ENCODE results near the gene PFKFB3. TPM values are rescaled to one million over a fixed set of nuclear protein-coding genes. Genes with fewer than 3 reads are reported as not detected.
A peak's percentile ranks its signal among the peaks of the same experiment; 100 is the strongest.
"Not testable (repeated sequence)": the region's sequence is repeated elsewhere in the genome, so short reads cannot be mapped to it uniquely, and the experiment has no call there.

PFKFB3 gene
- total and polyA plus RNA-seq, 9 donors: 15.3 to 60.8 (median 40.2) TPM

GRCh38 chr10:6191569-6191968, 11.2 kb upstream of the PFKFB3 start:
- H3K27ac ChIP-seq: peak overlapping the region in 1 of 2 donors; percentile 78
- 76 to 83% (median 82%) methylated on average over 19 of the region's 19 CpGs for WGBS, 3 donors
- no peaks in the 10 kb centered on the region for H3K9me3 ChIP-seq
- peak in 1 of 5 donors; percentile 40 for DNase-seq
- TF ChIP-seq EP300 (IDR thresholded peaks at IDR 0.05) (no peak), POLR2A (IDR thresholded peaks at IDR 0.05) (no peak)
- TF ChIP-seq, protein P1, sequence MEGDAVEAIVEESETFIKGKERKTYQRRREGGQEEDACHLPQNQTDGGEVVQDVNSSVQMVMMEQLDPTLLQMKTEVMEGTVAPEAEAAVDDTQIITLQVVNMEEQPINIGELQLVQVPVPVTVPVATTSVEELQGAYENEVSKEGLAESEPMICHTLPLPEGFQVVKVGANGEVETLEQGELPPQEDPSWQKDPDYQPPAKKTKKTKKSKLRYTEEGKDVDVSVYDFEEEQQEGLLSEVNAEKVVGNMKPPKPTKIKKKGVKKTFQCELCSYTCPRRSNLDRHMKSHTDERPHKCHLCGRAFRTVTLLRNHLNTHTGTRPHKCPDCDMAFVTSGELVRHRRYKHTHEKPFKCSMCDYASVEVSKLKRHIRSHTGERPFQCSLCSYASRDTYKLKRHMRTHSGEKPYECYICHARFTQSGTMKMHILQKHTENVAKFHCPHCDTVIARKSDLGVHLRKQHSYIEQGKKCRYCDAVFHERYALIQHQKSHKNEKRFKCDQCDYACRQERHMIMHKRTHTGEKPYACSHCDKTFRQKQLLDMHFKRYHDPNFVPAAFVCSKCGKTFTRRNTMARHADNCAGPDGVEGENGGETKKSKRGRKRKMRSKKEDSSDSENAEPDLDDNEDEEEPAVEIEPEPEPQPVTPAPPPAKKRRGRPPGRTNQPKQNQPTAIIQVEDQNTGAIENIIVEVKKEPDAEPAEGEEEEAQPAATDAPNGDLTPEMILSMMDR (IDR thresholded peaks at IDR 0.05): no peak
- peaks cover 28% of the 10 kb centered on the region for H3K4me1 ChIP-seq (ENCODE audit: insufficient read depth)
- H3K4me3 ChIP-seq: no peak overlapping the region
- no peaks in the 10 kb centered on the region for H3K27me3 ChIP-seq
- intact Hi-C loops (cut with DNase I): no loop called here
- no peaks in the 10 kb centered on the region for H3K36me3 ChIP-seq

GRCh38 chr10:6193342-6193741, 9.4 kb upstream of the PFKFB3 start:
- Histone ChIP-seq H3K4me1 (ENCODE audit: insufficient read depth) (peaks cover 28% of the 10 kb centered on the region), H3K27ac (peak overlapping the region; percentile 2 to 36)
- H3K4me3 ChIP-seq; H3K9me3 ChIP-seq; DNase-seq; H3K27me3 ChIP-seq; H3K36me3 ChIP-seq; intact Hi-C loops (cut with DNase I): not testable (repeated sequence)
- WGBS, 3 donors: 92 to 97% (median 96%) methylated on average over 5 of the region's 5 CpGs

DNA sequence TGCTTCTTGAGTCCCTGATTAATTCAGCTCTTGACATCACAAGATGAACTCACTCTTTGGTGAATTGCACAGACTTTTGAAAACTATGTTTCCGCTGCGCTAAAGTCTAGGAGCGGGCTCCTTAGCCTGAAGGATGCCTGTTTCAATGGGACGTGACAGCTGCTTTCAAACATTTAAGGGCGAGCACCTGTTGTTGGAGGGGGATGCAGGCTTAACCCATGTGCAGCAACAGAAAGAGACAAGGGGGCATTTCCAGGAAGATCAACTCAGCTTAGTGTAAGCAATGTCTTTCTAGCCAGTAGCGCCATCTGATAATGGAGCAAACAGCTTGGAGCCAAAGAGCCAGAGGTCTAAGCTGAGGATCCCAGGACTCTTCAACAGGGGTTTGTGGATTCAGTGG, 8.4 kb upstream of the PFKFB3 start:
- no peaks in the 10 kb centered on the region for H3K9me3 ChIP-seq
- no peaks in the 10 kb centered on the region for H3K36me3 ChIP-seq
- intact Hi-C loops (cut with DNase I): no loop called here
- 96 to 97% (median 96%) methylated on average over 6 of the region's 6 CpGs for WGBS, 3 donors
- DNase-seq: no peak
- H3K27ac ChIP-seq: peak overlapping the region in 1 of 2 donors; percentile 18
- peaks cover 28% of the 10 kb centered on the region for H3K4me1 ChIP-seq (ENCODE audit: insufficient read depth)
- TF ChIP-seq EP300 (IDR thresholded peaks at IDR 0.05) (no peak), POLR2A (IDR thresholded peaks at IDR 0.05) (no peak)
- TF ChIP-seq, protein P1 (IDR thresholded peaks at IDR 0.05): no peak
- H3K27me3 ChIP-seq: no peaks in the 10 kb centered on the region
- no peak overlapping the region for H3K4me3 ChIP-seq

- Histone ChIP-seq H3K36me3 (no peaks in the 10 kb centered on the region), H3K4me3 (no peak overlapping the region), H3K9me3 (no peaks in the 10 kb centered on the region), H3K27ac (peak overlapping the region; percentile 53 to 69), H3K27me3 (no peaks in the 10 kb centered on the region), H3K4me1 (ENCODE audit: insufficient read depth) (peaks cover 29% of the 10 kb centered on the region)
- TF ChIP-seq, protein P1 (IDR thresholded peaks at IDR 0.05): no peak
- TF ChIP-seq POLR2A (IDR thresholded peaks at IDR 0.05) (no peak), EP300 (IDR thresholded peaks at IDR 0.05) (no peak)
- intact Hi-C loops (cut with DNase I): no loop called here
- 62 to 66% (median 64%) methylated on average over 6 of the region's 6 CpGs for whole genome bisulfite sequencing, 3 donors
- DNase-seq: peak in 3 of 5 donors; percentile 45 to 53 (median 46)
Measured at GRCh38 chr10:6195376-6195775, 7.4 kb upstream of the PFKFB3 start.

DNA sequence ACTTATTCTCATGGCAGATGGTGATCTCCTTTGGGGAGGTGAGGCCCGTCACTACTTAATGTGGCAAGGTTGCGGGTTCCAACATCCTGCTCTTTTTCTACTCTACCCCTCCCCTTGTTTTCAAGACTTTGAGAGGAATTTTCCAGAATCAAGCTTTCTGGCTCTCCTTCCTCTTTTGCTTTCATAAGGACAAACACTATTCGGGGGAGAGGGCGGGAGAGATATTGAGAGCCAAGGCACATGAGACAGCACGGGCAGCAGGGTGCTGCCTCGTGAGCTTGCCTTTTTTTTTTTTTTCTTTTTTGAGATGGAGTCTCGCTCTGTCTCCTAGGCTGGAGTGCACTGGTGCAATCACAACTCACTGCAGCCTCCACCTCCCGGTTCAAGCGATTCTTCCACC, 6.9 kb upstream of the PFKFB3 start:
- peak in 3 of 5 donors; percentile 56 to 64 (median 64) for DNase-seq
- Histone ChIP-seq H3K4me1 (ENCODE audit: insufficient read depth) (peaks cover 29% of the 10 kb centered on the region), H3K4me3 (no peak overlapping the region), H3K27me3 (no peaks in the 10 kb centered on the region), H3K27ac (peak overlapping the region; percentile 53 to 69), H3K36me3 (no peaks in the 10 kb centered on the region), H3K9me3 (no peaks in the 10 kb centered on the region)
- intact Hi-C loops (cut with DNase I): no loop called here
- TF ChIP-seq EP300 (IDR thresholded peaks at IDR 0.05) (no peak), POLR2A (IDR thresholded peaks at IDR 0.05) (no peak)
- TF ChIP-seq, protein P1 (IDR thresholded peaks at IDR 0.05): no peak
- 41 to 46% (median 42%) methylated on average over 9 of the region's 9 CpGs for WGBS, 3 donors

DNA sequence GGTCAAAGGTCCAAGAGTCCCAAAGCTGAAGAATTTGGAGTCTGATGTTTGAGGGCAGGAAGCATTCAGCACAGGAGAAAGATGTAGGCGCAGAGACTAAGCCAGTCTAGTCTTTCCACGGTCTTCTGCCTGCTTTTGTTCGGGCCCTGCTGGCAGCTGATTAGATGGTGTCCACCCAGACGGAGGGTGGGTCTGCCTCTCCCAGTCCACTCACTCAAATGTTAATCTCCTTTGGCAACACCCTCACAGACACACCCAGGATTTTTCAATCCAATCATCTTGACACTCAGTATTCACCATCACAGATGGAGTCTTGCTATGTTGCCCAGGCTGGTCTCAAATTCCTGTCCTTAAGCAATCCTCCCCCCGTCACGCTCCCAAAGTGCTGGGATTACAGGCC, 6.2 kb upstream of the PFKFB3 start:
- Histone ChIP-seq H3K4me1 (ENCODE audit: insufficient read depth) (peaks cover 25% of the 10 kb centered on the region), H3K27ac (peak overlapping the region in 1 of 2 donors; percentile 69)
- peak in 1 of 5 donors; percentile 28 for DNase-seq
- 85 to 93% (median 92%) methylated on average over 6 of the region's 6 CpGs for WGBS, 3 donors
- H3K4me3 ChIP-seq; H3K9me3 ChIP-seq; intact Hi-C loops (cut with DNase I); H3K36me3 ChIP-seq; H3K27me3 ChIP-seq: not testable (repeated sequence)
